Kidney epithelial cell (primary cell): ENCODE results near the gene ALDOB. TPM values are rescaled to one million over a fixed set of nuclear protein-coding genes. Genes with fewer than 3 reads are reported as not detected.

Experiments used
- DNase-seq: peaks from one replicate; pipeline ENCODE4 v3.0.0-alpha.2; 2010; ENCODE audit warnings: low read depth
- H3K27me3 ChIP-seq: 2 replicates; pipeline ENCODE4 v1.6.0; 2011; ENCODE audit warnings: low read length; ENCODE audit not compliant: control insufficient read depth, insufficient read depth
- H3K36me3 ChIP-seq: 2 replicates; pipeline ENCODE4 v1.5.1; 2011; ENCODE audit warnings: low read length; ENCODE audit not compliant: control insufficient read depth, insufficient read depth
- H3K4me3 ChIP-seq: 2 replicates; pipeline ENCODE4 v1.5.1; 2011; ENCODE audit warnings: low read depth, mild to moderate bottlenecking, control low read depth, low read length
- CTCF ChIP-seq: IDR thresholded peaks from 2 replicates; pipeline ENCODE4 v1.5.1; 2011; ENCODE audit warnings: mild to moderate bottlenecking, moderate library complexity, low read length, control low read depth, inconsistent platforms; ENCODE audit not compliant: insufficient read depth, poor library complexity, severe bottlenecking
- total RNA-seq: library from RNA; depleted of rRNA; stranded (reverse); fragments of >200 nt; gene quantifications from 2 replicates; pipeline ENCODE4 v1.2.3, GENCODE V29; 2015

The ALDOB gene
- total RNA-seq, 1 donor from 2014 or later, result not detected

GRCh38 chr9:101376111-101376848 is 59.3 kb downstream of the ALDOB start:
- H3K36me3 ChIP-seq, result no peaks in the 10 kb centered on the region

GRCh38 chr9:101375546-101375945 is 60.0 kb downstream of the ALDOB start:
- Histone ChIP-seq H3K27me3 (no peaks in the 10 kb centered on the region), H3K36me3 (no peaks in the 10 kb centered on the region), H3K4me3 (no peak overlapping the region)
- DNase-seq, result no peak
- TF ChIP-seq CTCF, result no peak

More at GRCh38 chr9:101376111-101376848, 59.3 kb downstream of the ALDOB start:
- H3K27me3 ChIP-seq, result no peaks in the 10 kb centered on the region
- H3K4me3 ChIP-seq, result no peak overlapping the region
- no peak for TF ChIP-seq CTCF
- no peak for DNase-seq

GRCh38 chr9:101372327-101373118 is 63.1 kb downstream of the ALDOB start:
- H3K4me3 ChIP-seq, result no peak overlapping the region
- DNase-seq, result no peak
- no peaks in the 10 kb centered on the region for H3K36me3 ChIP-seq
- TF ChIP-seq CTCF, result no peak
- H3K27me3 ChIP-seq, result no peaks in the 10 kb centered on the region

- Histone ChIP-seq H3K36me3 (no peaks in the 10 kb centered on the region), H3K4me3 (no peak overlapping the region)
- TF ChIP-seq CTCF, result no peak
Observed at GRCh38 chr9:101371813-101372212, 63.8 kb downstream of the ALDOB start.

More at GRCh38 chr9:101371813-101372212, 63.8 kb downstream of the ALDOB start:
- no peaks in the 10 kb centered on the region for H3K27me3 ChIP-seq
- DNase-seq, result no peak

Other genes starting within 250 kb of the ALDOB start
- not detected in 2 replicates for gene BAAT, start 50.8 kb downstream of the ALDOB start, total RNA-seq
- gene MRPL50, start 37.2 kb downstream of the ALDOB start, total RNA-seq, result 10.9 and 13.9 TPM in 2 replicates
- gene ZNF189, start 36.9 kb downstream of the ALDOB start, total RNA-seq, result 11.0 and 13.4 TPM in 2 replicates
- 26.1 and 26.2 TPM in 2 replicates for gene RNF20, start 98.1 kb upstream of the ALDOB start, total RNA-seq
- gene PPP3R2, start 159.2 kb upstream of the ALDOB start, total RNA-seq, result not detected in 2 replicates